ENCODE measurements around the gene SUPV3L1.

GRCh38 chr10:69145864-69146263 lies 34.2 kb upstream of the SUPV3L1 start:
- TF ChIP-seq CTCF (conservative IDR thresholded peaks at IDR 0.05; ENCODE audit: low read depth, low read length) (no peak), EZH2 (IDR thresholded peaks at IDR 0.05; ENCODE audit: borderline replicate concordance, low read depth, low read length, poor library complexity, severe bottlenecking) (no peak)
